HEK293T (cell line): ENCODE data around the gene ZDHHC17.

Source experiments
- ARNT ChIP-seq: fragments of 450-650 bp; IDR thresholded peaks from 2 replicates; pipeline ENCODE4 v1.6.1; 2017; ENCODE audit warnings: mild to moderate bottlenecking
- ELF4 ChIP-seq: fragments of 450-650 bp; IDR thresholded peaks from 2 replicates; pipeline ENCODE4 v1.6.1; 2017; ENCODE audit warnings: antibody characterized with exemption
- SP1 ChIP-seq: fragments of 450-650 bp; IDR thresholded peaks from 2 replicates; pipeline ENCODE4 v1.6.1; 2017

- TF ChIP-seq ELF4 (no peak), SP1 (no peak), ARNT (no peak)
Observed at GRCh38 chr12:76898442-76898841, 134.5 kb downstream of the ZDHHC17 start.
